H1 (cell line): Measurements from ENCODE around the gene SPIRE1. TPM values are rescaled to one million over a fixed set of nuclear protein-coding genes. Genes with fewer than 3 reads are reported as not detected.

Experiments
- CTCF ChIA-PET: fragments of 300-600 bp; sonication (Branson Sonifier 250); formaldehyde crosslinking; loops from one replicate; lab custom pipeline; 2021; ENCODE audit not compliant: partially characterized antibody; lab: Charles Lee
- POLR2A ChIA-PET: fragments of 300-600 bp; sonication (Branson Sonifier 250); formaldehyde crosslinking; loops from one replicate; lab custom pipeline; 2021; ENCODE audit warnings: inconsistent platforms; ENCODE audit not compliant: partially characterized antibody; lab: Charles Lee
- DNase-seq, 2 experiments: peaks; one replicate each; pipeline versions ENCODE4 v3.0.0 to v3.0.0-alpha.2; 2010 to 2022; ENCODE audit warnings: low spot score in 2 of 2, low read depth in 1 of 2, mixed read lengths in 1 of 2
- FAIRE-seq: peaks from 2 replicates; lab custom pipeline; 2011; peaks lifted over from hg19 to GRCh38; lab: Jason Lieb, UNC
- H2AFZ ChIP-seq: 2 replicates; pipeline ENCODE4 v1.8.1; 2012; ENCODE audit warnings: low read length, inconsistent platforms
- H2AK5ac ChIP-seq: 2 replicates; pipeline ENCODE4 v1.6.1; 2013; ENCODE audit warnings: low read depth, low read length
- H2BK120ac ChIP-seq: replicated peaks from 2 replicates; pipeline ENCODE3; 2013; ENCODE audit warnings: low read depth, low read length, inconsistent platforms
- H2BK12ac ChIP-seq: 2 replicates; pipeline ENCODE4 v1.6.1; 2013; ENCODE audit warnings: low read depth, low read length
- H2BK15ac ChIP-seq: 2 replicates; pipeline ENCODE4 v1.6.1; 2013; ENCODE audit warnings: low read length
- H2BK20ac ChIP-seq: 2 replicates; pipeline ENCODE4 v1.6.1; 2013; ENCODE audit warnings: low read length
- H2BK5ac ChIP-seq: 2 replicates; pipeline ENCODE4 v1.6.1; 2013; ENCODE audit warnings: low read depth, low read length
- H3K14ac ChIP-seq: 2 replicates; pipeline ENCODE4 v1.6.1; 2013; ENCODE audit warnings: inconsistent platforms; ENCODE audit not compliant: insufficient read length
- H3K18ac ChIP-seq: 2 replicates; pipeline ENCODE4 v1.6.1; 2013; ENCODE audit warnings: low read length; ENCODE audit errors: extremely low read depth
- H3K23ac ChIP-seq: 2 replicates; pipeline ENCODE4 v1.6.1; 2013; ENCODE audit warnings: inconsistent platforms; ENCODE audit not compliant: insufficient read length
- H3K23me2 ChIP-seq: 2 replicates; pipeline ENCODE4 v1.6.1; 2013; ENCODE audit warnings: low read depth, low read length
- H3K27ac ChIP-seq: 2 replicates; pipeline ENCODE4 v1.6.1; 2011; ENCODE audit warnings: low read depth, low read length, inconsistent platforms
- H3K27me3 ChIP-seq, 4 experiments: replicated peaks in 1 of 4; 1 replicate in 1 of 4; 2 replicates in 3 of 4; pipeline versions ENCODE4 v1.6.1 to v1.8.1; 2011 to 2013; ENCODE audit warnings: low read length in 3 of 4, mild to moderate bottlenecking in 3 of 4, inconsistent platforms in 2 of 4, mixed read lengths in 2 of 4, moderate library complexity in 1 of 4; ENCODE audit not compliant: control insufficient read depth in 3 of 4, insufficient read depth in 3 of 4; ENCODE audit errors: extremely low read depth in 1 of 4
- H3K36me3 ChIP-seq, 4 experiments: 2 replicates each; pipeline versions ENCODE4 v1.6.1 to v1.8.1; 2011 to 2013; ENCODE audit warnings: mild to moderate bottlenecking in 4 of 4, low read length in 3 of 4, moderate library complexity in 2 of 4, control low read depth in 1 of 4, inconsistent platforms in 1 of 4; ENCODE audit not compliant: insufficient read depth in 4 of 4, control insufficient read depth in 2 of 4
- H3K4ac ChIP-seq: replicated peaks from 2 replicates; pipeline ENCODE3; 2013; ENCODE audit warnings: low read length, low read depth, mixed read lengths, inconsistent platforms; ENCODE audit not compliant: insufficient read length
- H3K4me1 ChIP-seq, 4 experiments: replicated peaks in 1 of 4; 1 replicate in 1 of 4; 2 replicates in 3 of 4; pipeline versions ENCODE4 v1.6.1 to v1.8.1; 2011 to 2013; ENCODE audit warnings: low read length in 3 of 4, inconsistent platforms in 2 of 4, mixed read lengths in 1 of 4; ENCODE audit not compliant: insufficient read depth in 4 of 4, control insufficient read depth in 3 of 4
- H3K4me2 ChIP-seq, 2 experiments: 2 replicates each; pipeline versions ENCODE4 v1.6.1 to v1.8.1; 2011 to 2013; ENCODE audit warnings: low read depth in 2 of 2, low read length in 2 of 2, control low read depth in 1 of 2, inconsistent platforms in 1 of 2, mild to moderate bottlenecking in 1 of 2; ENCODE audit not compliant: insufficient read depth in 1 of 2
- H3K4me3 ChIP-seq, 4 experiments: fragments of 200-600, 300-600 bp in 1 of 4; sonication (generic), shearing (Covaris generic), sonication (Bioruptor Twin) in 1 of 4; 2 replicates each; pipeline versions ENCODE4 v1.5.1 to v1.8.1; 2011 to 2016; ENCODE audit warnings: low read length in 4 of 4, low read depth in 3 of 4, control low read depth in 2 of 4, inconsistent platforms in 2 of 4, mild to moderate bottlenecking in 2 of 4, mixed read lengths in 1 of 4, moderate library complexity in 1 of 4; ENCODE audit not compliant: insufficient read depth in 2 of 4; ENCODE audit errors: extremely low read depth in 1 of 4
- H3K56ac ChIP-seq: replicated peaks from 2 replicates; pipeline ENCODE3; 2013; ENCODE audit warnings: low read depth, mild to moderate bottlenecking, mixed read lengths, low read length, inconsistent platforms; ENCODE audit not compliant: insufficient read length
- H3K79me1 ChIP-seq: 2 replicates; pipeline ENCODE4 v1.6.1; 2013; ENCODE audit warnings: low read depth, low read length, control low read depth
- H3K79me2 ChIP-seq, 2 experiments: 2 replicates each; pipeline versions ENCODE4 v1.6.1 to v1.8.1; 2012 to 2013; ENCODE audit warnings: low read length in 2 of 2, mild to moderate bottlenecking in 2 of 2, inconsistent platforms in 1 of 2; ENCODE audit not compliant: insufficient read depth in 2 of 2, control insufficient read depth in 1 of 2
- H3K9ac ChIP-seq, 4 experiments: replicated peaks in 1 of 4; 1 replicate in 1 of 4; 2 replicates in 3 of 4; pipeline versions ENCODE4 v1.6.1 to v1.8.1; 2011 to 2013; ENCODE audit warnings: low read depth in 3 of 4, low read length in 3 of 4, control low read depth in 2 of 4, mild to moderate bottlenecking in 2 of 4, moderate library complexity in 2 of 4, inconsistent platforms in 1 of 4; ENCODE audit errors: extremely low read depth in 1 of 4
- H3K9me3 ChIP-seq, 2 experiments: 2 replicates each; pipeline versions ENCODE4 v1.6.1 to v1.8.1; 2012 to 2013; ENCODE audit warnings: mild to moderate bottlenecking in 2 of 2, moderate library complexity in 2 of 2, control low read depth in 1 of 2, inconsistent platforms in 1 of 2, low read depth in 1 of 2, low read length in 1 of 2, mixed read lengths in 1 of 2; ENCODE audit not compliant: insufficient read depth in 2 of 2
- H4K20me1 ChIP-seq, 2 experiments: replicated peaks in 1 of 2; 2 replicates each; pipeline versions ENCODE3 to v1.8.1; 2011 to 2013; ENCODE audit warnings: inconsistent platforms in 2 of 2, low read length in 2 of 2, mild to moderate bottlenecking in 1 of 2; ENCODE audit not compliant: insufficient read depth in 2 of 2, control insufficient read depth in 1 of 2
- H4K5ac ChIP-seq: 2 replicates; pipeline ENCODE4 v1.6.1; 2013; ENCODE audit warnings: low read length, low read depth, mixed read lengths, inconsistent platforms; ENCODE audit not compliant: insufficient read length
- H4K8ac ChIP-seq: 2 replicates; pipeline ENCODE4 v1.8.0; 2013; ENCODE audit warnings: mild to moderate bottlenecking, moderate library complexity, low read length, inconsistent platforms; ENCODE audit not compliant: insufficient read depth; ENCODE audit errors: extremely low read depth
- H4K91ac ChIP-seq: replicated peaks from 2 replicates; pipeline ENCODE3; 2013; ENCODE audit warnings: low read length, mixed read lengths, inconsistent platforms; ENCODE audit not compliant: insufficient read length
- CEBPB ChIP-seq: IDR thresholded peaks from 2 replicates; pipeline ENCODE4 v1.6.1; 2012; ENCODE audit warnings: low read depth, low read length
- POLR2AphosphoS5 ChIP-seq: IDR thresholded peaks from 2 replicates; pipeline ENCODE4 v1.6.1; 2011; ENCODE audit warnings: low read depth, low read length
- WGBS, 2 experiments: shearing (Covaris generic) in 1 of 2; methylation state at CpG; one replicate each; pipeline versions ENCODE4 v1.1.6 to v1.1.7; 2013 to 2015; ENCODE audit warnings: low lambda C conversion rate in 2 of 2, mixed read lengths in 2 of 2, inconsistent platforms in 1 of 2, low coverage in 1 of 2, missing lambda C conversion rate in 1 of 2; ENCODE audit not compliant: insufficient replicate concordance in 2 of 2, insufficient coverage in 1 of 2, insufficient read length in 1 of 2; ENCODE audit errors: extremely low coverage in 1 of 2, missing lambda C conversion rate in 1 of 2; 5-methylcytosine and 5-hydroxymethylcytosine counted together
- polyA plus RNA-seq, 7 experiments: library from polyadenylated mRNA; depleted of rRNA in 3 of 7; stranded (reverse) in 5 of 7; unstranded in 2 of 7; fragments of >200 nt in 5 of 7; fragments of 200-250 nt in 2 of 7; gene quantifications; 1 replicate in 5 of 7; 2 replicates in 1 of 7; 4 replicates in 1 of 7; pipeline versions ENCODE4 v1.2.1 to v1.2.3, GENCODE V29; 2011 to 2013; ENCODE audit warnings: missing spikeins in 2 of 7, mixed read lengths in 2 of 7
- total RNA-seq: library from RNA; stranded (reverse); fragmentation: NEBNext Ultra II Directional; extraction: Animal tissue kit (Norgen Biotek cat#: 25700); gene quantifications from 2 replicates; pipeline ENCODE4 v1.2.1, GENCODE V29; 2021

SPIRE1 gene
- total and polyA plus RNA-seq, 2 of the 8 experiments (the other 6 are each of a cell fraction or from before 2014, with no cell fraction given): 6.0 to 21.5 TPM

DNA sequence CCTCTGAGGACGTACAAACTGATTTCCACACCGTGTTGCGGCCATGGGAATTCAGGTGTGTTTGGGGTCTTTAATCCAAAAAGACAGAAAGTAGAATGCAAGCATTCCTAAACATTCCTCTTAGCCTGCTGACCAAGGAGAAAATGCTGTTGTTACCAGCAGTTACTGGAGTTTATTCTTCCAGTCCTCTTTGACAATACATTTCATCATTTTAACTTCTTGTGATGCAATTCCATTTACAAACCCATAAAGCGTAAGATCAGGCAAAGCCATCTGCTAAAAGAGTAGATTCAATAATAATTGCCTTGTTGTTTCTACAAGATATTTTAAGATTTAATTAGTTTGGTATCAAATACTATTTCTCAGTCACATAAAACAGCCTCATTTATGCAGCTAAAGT lies 32.7 kb downstream of the SPIRE1 start:
- Histone ChIP-seq H4K5ac (no peak overlapping the region), H3K18ac (no peak overlapping the region), H2BK120ac (no peak overlapping the region), H3K9ac (no peak overlapping the region; a peak in 1 of 7 replicates), H3K4ac (no peak overlapping the region), H3K4me2 (no peak overlapping the region), H3K27me3 (no peaks in the 10 kb centered on the region), H2BK15ac (no peak overlapping the region), H2BK20ac (no peak overlapping the region), H4K20me1 (no peaks in the 10 kb centered on the region), H3K9me3 (no peaks in the 10 kb centered on the region), H3K79me1 (no peaks in the 10 kb centered on the region), H4K91ac (no peak overlapping the region), H2AK5ac (no peak overlapping the region), H3K23me2 (no peaks in the 10 kb centered on the region), H4K8ac (no peak overlapping the region), H3K4me3 (no peak overlapping the region), H3K27ac (no peak overlapping the region), H3K79me2 (no peaks in the 10 kb centered on the region), H2BK12ac (no peak overlapping the region), H3K36me3 (no peaks in the 10 kb centered on the region), H3K23ac (no peak overlapping the region), H3K56ac (no peak overlapping the region), H3K4me1 (no peaks in the 10 kb centered on the region), H3K14ac (no peak overlapping the region), H2AFZ (no peak overlapping the region), H2BK5ac (no peak overlapping the region)
- 92% methylated on average over 4 of the region's 4 CpGs; no CpG with 5 or more reads in 1 of the 2 experiments for WGBS, 2 experiments
- FAIRE-seq (no peak), DNase-seq (no peak)
- no peak for TF ChIP-seq POLR2AphosphoS5
- peak; percentile 54; the same call in 1 of the 2 replicates for TF ChIP-seq CEBPB
- ChIA-PET POLR2A (no interaction called here), CTCF (no interaction called here)
